HepG2 (cell line): ENCODE measurements around the gene AFG1L. TPM values are rescaled to one million over a fixed set of nuclear protein-coding genes. Genes with fewer than 3 reads are reported as not detected.
A peak's percentile ranks its signal among the peaks of the same experiment; 100 is the strongest.

Source experiments
- HNRNPK ChIP-seq: fragments of 200-400 bp; formaldehyde crosslinking; IDR thresholded peaks from 2 replicates; pipeline ENCODE4 v1.6.1; 2018; ENCODE audit warnings: low read length, low read depth, moderate library complexity, mild to moderate bottlenecking; ENCODE audit not compliant: poor library complexity, severe bottlenecking
- MED8 ChIP-seq: sonication (generic); formaldehyde crosslinking; IDR thresholded peaks from 2 replicates; pipeline ENCODE4 v1.8.1; 2023; ENCODE audit warnings: mild to moderate bottlenecking, missing genetic modification reagents; ENCODE audit not compliant: insufficient replicate concordance
- SALL2 ChIP-seq: sonication (generic); formaldehyde crosslinking; IDR thresholded peaks from 2 replicates; pipeline ENCODE4 v1.8.1; 2023; ENCODE audit warnings: mild to moderate bottlenecking, missing genetic modification reagents, inconsistent platforms
- SIN3A ChIP-seq: IDR thresholded peaks from 2 replicates; pipeline ENCODE4 v1.6.1; 2011; ENCODE audit warnings: low read depth, mild to moderate bottlenecking, control low read depth, low read length, borderline replicate concordance
- ZC3H13 ChIP-seq: sonication (generic); formaldehyde crosslinking; IDR thresholded peaks from 2 replicates; pipeline ENCODE4 v1.8.1; 2023; ENCODE audit warnings: mild to moderate bottlenecking, missing genetic modification reagents, moderate library complexity
- ZKSCAN8 ChIP-seq: IDR thresholded peaks from 2 replicates; pipeline ENCODE4 v1.6.1; 2016; ENCODE audit warnings: borderline replicate concordance, missing genetic modification reagents, missing compliant biosample characterization
- ZNF776 ChIP-seq: sonication (generic); formaldehyde crosslinking; IDR thresholded peaks from 2 replicates; pipeline ENCODE4 v1.4.0; 2020; ENCODE audit warnings: mild to moderate bottlenecking, missing genetic modification reagents
- ZSCAN25 ChIP-seq: sonication (generic); formaldehyde crosslinking; IDR thresholded peaks from 2 replicates; pipeline ENCODE4 v1.8.0; 2022; ENCODE audit warnings: mild to moderate bottlenecking, missing genetic modification reagents
- polyA plus RNA-seq, 8 experiments: library from polyadenylated mRNA; depleted of rRNA in 3 of 8; stranded (reverse) in 7 of 8; unstranded in 1 of 8; fragments of >200 nt; fragmentation: Illumina TruSeq in 4 of 8; extraction: Trizol in 4 of 8; gene quantifications; 2 replicates each; pipeline versions ENCODE4 v1.2.1 to v1.2.3, GENCODE V29; 2011 to 2016; ENCODE audit warnings: low read depth in 4 of 8, missing spikeins in 1 of 8, mixed read lengths in 1 of 8; ENCODE audit not compliant: insufficient read depth in 1 of 8
- total RNA-seq, 5 experiments: library from RNA; depleted of rRNA; stranded (reverse); fragments of >200 nt; fragmentation: Illumina TruSeq; extraction: Trizol; gene quantifications; 2 replicates each; pipeline ENCODE4 v1.2.3, GENCODE V29; 2016; ENCODE audit warnings: low read depth in 1 of 5
- TF ChIP-seq, protein P1 (sequence below): fragments of 450-650 bp; IDR thresholded peaks from 2 replicates; pipeline ENCODE4 v1.6.1; 2017; ENCODE audit warnings: mild to moderate bottlenecking
- TF ChIP-seq, protein P2 (sequence below): sonication (generic); formaldehyde crosslinking; IDR thresholded peaks from 2 replicates; pipeline ENCODE4 v1.8.0; 2022; ENCODE audit warnings: mild to moderate bottlenecking, missing genetic modification reagents; ENCODE audit not compliant: insufficient replicate concordance
- TF ChIP-seq, protein P3 (sequence below): sonication (generic); formaldehyde crosslinking; IDR thresholded peaks from 2 replicates; pipeline ENCODE4 v1.4.0; 2020; ENCODE audit warnings: mild to moderate bottlenecking, missing genetic modification reagents

The AFG1L gene
- total and polyA plus RNA-seq, 2 of the 13 experiments (the other 11 are each of a cell fraction or from before 2014, with no cell fraction given): 3.1 to 14.0 TPM

DNA sequence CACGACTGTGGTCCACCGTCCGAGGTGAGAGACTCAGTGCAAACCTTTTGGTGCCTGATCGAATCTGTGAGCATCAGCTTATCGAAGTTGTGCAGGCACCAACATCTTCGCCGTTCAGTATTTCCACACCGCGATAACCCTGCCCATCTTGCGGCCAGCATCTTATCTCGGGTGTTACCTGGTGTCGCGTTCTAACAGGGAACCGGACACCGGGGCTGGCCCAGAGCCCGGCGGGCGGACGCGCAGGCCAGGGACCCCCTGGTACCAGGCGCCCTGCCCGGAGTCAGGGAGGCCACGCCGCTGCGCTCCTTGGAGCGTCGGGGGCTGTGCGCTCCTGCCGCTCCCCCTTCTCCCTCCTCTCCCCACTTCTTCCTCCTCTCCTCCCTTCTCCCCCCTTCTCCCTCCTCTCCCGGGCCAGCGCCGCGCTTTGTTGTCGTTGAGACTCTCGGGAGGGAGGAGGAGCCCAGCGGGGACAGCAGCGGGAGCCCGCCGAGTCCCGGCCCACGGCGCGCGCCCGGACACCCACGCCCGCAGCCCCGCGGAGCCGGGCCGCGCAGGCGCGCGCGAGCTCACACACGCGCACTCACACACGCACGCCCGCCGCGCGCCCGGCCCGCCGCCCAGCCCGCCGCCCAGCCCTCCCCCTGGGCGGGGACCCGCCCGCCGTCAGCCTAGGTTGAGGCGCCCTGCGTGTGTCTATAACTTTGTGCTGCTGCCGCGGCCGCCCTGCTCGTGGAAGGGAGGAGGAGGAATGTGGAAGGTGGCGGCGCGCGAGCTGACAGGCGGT lies 264.4 kb downstream of the AFG1L start (continued):
- TF ChIP-seq, protein P1, sequence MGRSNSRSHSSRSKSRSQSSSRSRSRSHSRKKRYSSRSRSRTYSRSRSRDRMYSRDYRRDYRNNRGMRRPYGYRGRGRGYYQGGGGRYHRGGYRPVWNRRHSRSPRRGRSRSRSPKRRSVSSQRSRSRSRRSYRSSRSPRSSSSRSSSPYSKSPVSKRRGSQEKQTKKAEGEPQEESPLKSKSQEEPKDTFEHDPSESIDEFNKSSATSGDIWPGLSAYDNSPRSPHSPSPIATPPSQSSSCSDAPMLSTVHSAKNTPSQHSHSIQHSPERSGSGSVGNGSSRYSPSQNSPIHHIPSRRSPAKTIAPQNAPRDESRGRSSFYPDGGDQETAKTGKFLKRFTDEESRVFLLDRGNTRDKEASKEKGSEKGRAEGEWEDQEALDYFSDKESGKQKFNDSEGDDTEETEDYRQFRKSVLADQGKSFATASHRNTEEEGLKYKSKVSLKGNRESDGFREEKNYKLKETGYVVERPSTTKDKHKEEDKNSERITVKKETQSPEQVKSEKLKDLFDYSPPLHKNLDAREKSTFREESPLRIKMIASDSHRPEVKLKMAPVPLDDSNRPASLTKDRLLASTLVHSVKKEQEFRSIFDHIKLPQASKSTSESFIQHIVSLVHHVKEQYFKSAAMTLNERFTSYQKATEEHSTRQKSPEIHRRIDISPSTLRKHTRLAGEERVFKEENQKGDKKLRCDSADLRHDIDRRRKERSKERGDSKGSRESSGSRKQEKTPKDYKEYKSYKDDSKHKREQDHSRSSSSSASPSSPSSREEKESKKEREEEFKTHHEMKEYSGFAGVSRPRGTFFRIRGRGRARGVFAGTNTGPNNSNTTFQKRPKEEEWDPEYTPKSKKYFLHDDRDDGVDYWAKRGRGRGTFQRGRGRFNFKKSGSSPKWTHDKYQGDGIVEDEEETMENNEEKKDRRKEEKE: no peak
- no peak for TF ChIP-seq ZNF776 (CRISPR knock-in tag)
- peak; percentile 80 for TF ChIP-seq HNRNPK
- no peak for TF ChIP-seq ZKSCAN8 (CRISPR knock-in tag)
- no peak for TF ChIP-seq MED8 (CRISPR knock-in tag)
- TF ChIP-seq ZSCAN25 (CRISPR knock-in tag): peak; percentile 58
- TF ChIP-seq ZC3H13 (CRISPR knock-in tag): peak; percentile 74
- no peak for TF ChIP-seq SALL2
- TF ChIP-seq, protein P2, sequence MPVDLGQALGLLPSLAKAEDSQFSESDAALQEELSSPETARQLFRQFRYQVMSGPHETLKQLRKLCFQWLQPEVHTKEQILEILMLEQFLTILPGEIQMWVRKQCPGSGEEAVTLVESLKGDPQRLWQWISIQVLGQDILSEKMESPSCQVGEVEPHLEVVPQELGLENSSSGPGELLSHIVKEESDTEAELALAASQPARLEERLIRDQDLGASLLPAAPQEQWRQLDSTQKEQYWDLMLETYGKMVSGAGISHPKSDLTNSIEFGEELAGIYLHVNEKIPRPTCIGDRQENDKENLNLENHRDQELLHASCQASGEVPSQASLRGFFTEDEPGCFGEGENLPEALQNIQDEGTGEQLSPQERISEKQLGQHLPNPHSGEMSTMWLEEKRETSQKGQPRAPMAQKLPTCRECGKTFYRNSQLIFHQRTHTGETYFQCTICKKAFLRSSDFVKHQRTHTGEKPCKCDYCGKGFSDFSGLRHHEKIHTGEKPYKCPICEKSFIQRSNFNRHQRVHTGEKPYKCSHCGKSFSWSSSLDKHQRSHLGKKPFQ (CRISPR knock-in tag): no peak
- TF ChIP-seq, protein P3, sequence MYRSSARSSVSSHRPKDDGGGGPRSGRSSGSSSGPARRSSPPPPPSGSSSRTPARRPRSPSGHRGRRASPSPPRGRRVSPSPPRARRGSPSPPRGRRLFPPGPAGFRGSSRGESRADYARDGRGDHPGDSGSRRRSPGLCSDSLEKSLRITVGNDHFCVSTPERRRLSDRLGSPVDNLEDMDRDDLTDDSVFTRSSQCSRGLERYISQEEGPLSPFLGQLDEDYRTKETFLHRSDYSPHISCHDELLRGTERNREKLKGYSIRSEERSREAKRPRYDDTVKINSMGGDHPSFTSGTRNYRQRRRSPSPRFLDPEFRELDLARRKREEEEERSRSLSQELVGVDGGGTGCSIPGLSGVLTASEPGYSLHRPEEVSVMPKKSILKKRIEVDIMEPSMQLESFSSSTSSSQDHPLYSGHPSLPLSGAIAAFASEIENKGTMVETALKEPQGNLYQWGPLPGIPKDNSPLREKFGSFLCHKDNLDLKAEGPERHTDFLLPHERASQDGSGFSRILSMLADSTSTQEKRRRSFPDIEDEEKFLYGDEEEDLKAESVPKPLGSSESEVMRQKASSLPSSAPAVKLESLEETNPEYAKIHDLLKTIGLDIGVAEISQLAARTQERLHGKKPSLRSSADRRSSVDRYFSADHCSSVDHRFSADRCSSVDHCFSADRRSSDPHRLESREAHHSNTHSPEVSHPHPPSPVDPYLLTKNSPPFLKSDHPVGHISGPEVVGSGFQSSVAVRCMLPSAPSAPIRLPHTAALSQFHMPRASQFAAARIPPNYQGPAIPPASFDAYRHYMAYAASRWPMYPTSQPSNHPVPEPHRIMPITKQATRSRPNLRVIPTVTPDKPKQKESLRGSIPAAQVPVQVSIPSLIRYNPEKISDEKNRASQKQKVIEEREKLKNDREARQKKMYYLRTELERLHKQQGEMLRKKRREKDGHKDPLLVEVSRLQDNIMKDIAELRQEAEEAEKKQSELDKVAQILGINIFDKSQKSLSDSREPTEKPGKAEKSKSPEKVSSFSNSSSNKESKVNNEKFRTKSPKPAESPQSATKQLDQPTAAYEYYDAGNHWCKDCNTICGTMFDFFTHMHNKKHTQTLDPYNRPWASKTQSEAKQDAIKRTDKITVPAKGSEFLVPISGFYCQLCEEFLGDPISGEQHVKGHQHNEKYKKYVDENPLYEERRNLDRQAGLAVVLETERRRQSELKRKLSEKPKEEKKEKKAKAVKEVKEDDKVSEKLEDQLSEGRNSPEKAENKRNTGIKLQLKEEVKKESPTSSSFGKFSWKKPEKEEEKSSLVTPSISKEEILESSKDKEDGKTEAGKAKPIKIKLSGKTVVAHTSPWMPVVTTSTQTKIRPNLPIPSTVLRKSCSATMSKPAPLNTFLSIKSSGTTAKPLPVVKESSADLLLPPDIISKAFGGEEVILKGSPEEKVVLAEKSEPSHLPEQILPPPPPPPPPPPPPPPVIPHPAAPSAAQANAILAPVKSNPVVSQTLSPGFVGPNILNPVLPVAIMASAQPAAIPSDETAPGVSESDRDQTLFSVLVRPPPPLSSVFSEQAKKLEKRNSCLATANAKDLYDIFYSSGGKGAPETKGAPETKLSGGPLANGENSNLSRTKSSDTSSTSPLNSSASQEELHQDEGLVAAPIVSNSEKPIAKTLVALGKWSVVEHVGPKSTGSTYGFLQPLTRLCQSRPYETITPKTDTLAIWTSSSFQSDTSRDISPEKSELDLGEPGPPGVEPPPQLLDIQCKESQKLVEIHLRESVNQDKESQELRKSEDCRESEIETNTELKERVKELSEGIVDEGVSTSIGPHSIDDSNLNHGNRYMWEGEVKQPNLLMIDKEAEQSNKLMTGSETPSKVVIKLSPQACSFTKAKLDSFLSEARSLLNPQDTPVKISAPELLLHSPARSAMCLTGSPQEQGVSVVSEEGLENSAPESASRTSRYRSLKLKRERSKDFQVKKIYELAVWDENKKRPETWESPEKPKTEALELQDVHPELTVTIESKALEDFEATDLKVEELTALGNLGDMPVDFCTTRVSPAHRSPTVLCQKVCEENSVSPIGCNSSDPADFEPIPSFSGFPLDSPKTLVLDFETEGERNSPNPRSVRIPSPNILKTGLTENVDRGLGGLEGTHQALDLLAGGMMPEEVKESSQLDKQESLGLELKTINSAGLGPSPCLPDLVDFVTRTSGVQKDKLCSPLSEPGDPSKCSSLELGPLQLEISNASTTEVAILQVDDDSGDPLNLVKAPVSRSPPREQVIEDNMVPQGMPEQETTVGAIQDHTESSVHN (CRISPR knock-in tag): no peak
- peak; percentile 82; the same call in 1 of the 2 replicates for TF ChIP-seq SIN3A
